Endothelial cell of umbilical vein (primary cell): ENCODE measurements around the gene ZDHHC7.

Source experiments
- CTCF ChIP-seq, 2 donors: IDR thresholded peaks; 1 replicate in 1 of 2; 2 replicates in 1 of 2; pipeline ENCODE4 v1.5.1; 2011; ENCODE audit warnings: low read length in 2 of 2, mild to moderate bottlenecking in 2 of 2, moderate library complexity in 2 of 2, control low read depth in 1 of 2, inconsistent platforms in 1 of 2, low read depth in 1 of 2; ENCODE audit not compliant: insufficient read depth in 1 of 2; ENCODE audit errors: extremely low read depth in 1 of 2
- EZH2 ChIP-seq: IDR thresholded peaks from 2 replicates; pipeline ENCODE4 v1.6.1; 2012; ENCODE audit warnings: borderline replicate concordance, low read depth, mild to moderate bottlenecking, moderate library complexity, low read length, inconsistent platforms; ENCODE audit not compliant: severe bottlenecking
- MAX ChIP-seq: IDR thresholded peaks from 2 replicates; pipeline ENCODE4 v1.6.1; 2011; ENCODE audit not compliant: insufficient read depth, insufficient read length
- POLR2AphosphoS5 ChIP-seq: IDR thresholded peaks from 2 replicates; pipeline ENCODE4 v1.6.1; 2012; ENCODE audit warnings: low read depth, mild to moderate bottlenecking, control low read depth, low read length, moderate library complexity; ENCODE audit not compliant: insufficient read depth

GRCh38 chr16:85052536-85052935 lies 41.2 kb upstream of the ZDHHC7 start:
- TF ChIP-seq MAX (no peak), CTCF (IDR thresholded peaks at IDR 0.05; ENCODE audit: extremely low read depth in 1 of 2, insufficient read depth in 1 of 2, low read depth in 1 of 2, low read length in 2 of 2) (no peak), EZH2 (no peak), POLR2AphosphoS5 (no peak)
